ENCODE measurements around the gene IER5.

The IER5 gene

GRCh38 chr1:181077576-181078242 is 10.8 kb upstream of the IER5 start:
- peak; percentile 85 for DNase-seq

- no peak for DNase-seq
Observed at GRCh38 chr1:181079382-181079781, 9.1 kb upstream of the IER5 start.

- DNase-seq, result no peak
Observed at GRCh38 chr1:181079920-181080319, 8.6 kb upstream of the IER5 start.

- DNase-seq, result no peak
Observed at GRCh38 chr1:181080556-181080955, 7.9 kb upstream of the IER5 start.

GRCh38 chr1:181081395-181081794 is 7.1 kb upstream of the IER5 start:
- no peak for DNase-seq

GRCh38 chr1:181083842-181084605 is 4.5 kb upstream of the IER5 start:
- no peak for DNase-seq

- no peak for DNase-seq
Observed at GRCh38 chr1:181084606-181084969, 3.9 kb upstream of the IER5 start.

- no peak for DNase-seq
Observed at GRCh38 chr1:181086091-181086490, 2.4 kb upstream of the IER5 start.

GRCh38 chr1:181086926-181087325 is 1.6 kb upstream of the IER5 start:
- DNase-seq, result peak; percentile 86

- no peak for DNase-seq
Observed at GRCh38 chr1:181087400-181087901, 1.0 kb upstream of the IER5 start.

- DNase-seq, result no peak
Observed at GRCh38 chr1:181089017-181089675, 646 bp downstream of the IER5 start.

- peak; percentile 62 for DNase-seq
Observed at GRCh38 chr1:181089676-181090544, 1.4 kb downstream of the IER5 start.

- no peak for DNase-seq
Observed at GRCh38 chr1:181090641-181091126, 2.2 kb downstream of the IER5 start.

- DNase-seq, result no peak
Observed at GRCh38 chr1:181091309-181092040, 3.0 kb downstream of the IER5 start.

GRCh38 chr1:181092056-181092455 is 3.6 kb downstream of the IER5 start:
- no peak for DNase-seq

- no peak for DNase-seq
Observed at GRCh38 chr1:181092883-181093458, 4.5 kb downstream of the IER5 start.

- DNase-seq, result peak; percentile 99
Observed at GRCh38 chr1:181094416-181095212, 6.1 kb downstream of the IER5 start.

GRCh38 chr1:181095260-181095659 is 6.8 kb downstream of the IER5 start:
- no peak for DNase-seq

- no peak for DNase-seq
Observed at GRCh38 chr1:181095763-181096184, 7.3 kb downstream of the IER5 start.

GRCh38 chr1:181097242-181097641 is 8.7 kb downstream of the IER5 start:
- DNase-seq, result no peak
